Naive thymus-derived CD4-positive, alpha-beta T cell (primary cell): ENCODE results near the gene BIRC7. TPM values are rescaled to one million over a fixed set of nuclear protein-coding genes. Genes with fewer than 3 reads are reported as not detected.

ENCODE experiments used
- ATAC-seq: fragments of 150-1000 bp; cut with Tn5 transposase; 2 replicates; pipeline ENCODE4 v1.10.0; 2021; ENCODE audit warnings: mild to moderate bottlenecking, moderate library complexity
- CTCF ChIA-PET: fragments of 350-600 bp; sonication (Branson Sonifier 250); formaldehyde crosslinking; loops from one replicate; lab custom pipeline; 2021; ENCODE audit warnings: antibody characterized with exemption; lab: Charles Lee
- POLR2A ChIA-PET: fragments of 350-600 bp; sonication (Branson Sonifier 250); formaldehyde crosslinking; loops from one replicate; lab custom pipeline; 2021; ENCODE audit warnings: antibody characterized with exemption, inconsistent platforms; lab: Charles Lee
- DNase-seq, 9 donors: peaks; one replicate each; pipeline versions ENCODE4 v3.0.0 to v3.0.0-alpha.2; 2020 to 2022; ENCODE audit warnings: mixed read lengths in 1 of 9
- H3K27ac ChIP-seq: one replicate; pipeline ENCODE4 v1.7.0; 2013; ENCODE audit warnings: mild to moderate bottlenecking, low read depth, low read length, moderate library complexity
- H3K27me3 ChIP-seq, 2 donors: one replicate each; pipeline ENCODE4 v1.7.0; 2013; ENCODE audit warnings: low read length in 2 of 2, mild to moderate bottlenecking in 2 of 2, moderate library complexity in 2 of 2; ENCODE audit not compliant: control insufficient read depth in 2 of 2, insufficient read depth in 2 of 2
- H3K36me3 ChIP-seq, 3 experiments: 1 replicate in 2 of 3; 2 replicates in 1 of 3; pipeline ENCODE4 v1.7.0; 2013; ENCODE audit warnings: low read length in 3 of 3, mild to moderate bottlenecking in 3 of 3, moderate library complexity in 1 of 3; ENCODE audit not compliant: insufficient read depth in 3 of 3, control insufficient read depth in 2 of 3
- H3K4me1 ChIP-seq, 2 donors: one replicate each; pipeline ENCODE4 v1.7.0; 2013; ENCODE audit warnings: low read length in 2 of 2, mild to moderate bottlenecking in 2 of 2, moderate library complexity in 1 of 2; ENCODE audit not compliant: control insufficient read depth in 2 of 2, insufficient read depth in 2 of 2
- H3K4me3 ChIP-seq: 2 replicates; pipeline ENCODE4 v1.7.0; 2013; ENCODE audit warnings: mild to moderate bottlenecking, low read length
- H3K9me3 ChIP-seq, 3 experiments: 1 replicate in 2 of 3; 2 replicates in 1 of 3; pipeline ENCODE4 v1.7.0; 2013; ENCODE audit warnings: low read length in 3 of 3; ENCODE audit not compliant: control insufficient read depth in 2 of 3
- H3K27ac Mint-ChIP-seq, 9 donors: one replicate each; pipeline ENCODE4 v1.8.0; 2020 to 2022; ENCODE audit warnings: mixed read lengths in 9 of 9, mild to moderate bottlenecking in 8 of 9, moderate library complexity in 5 of 9, inconsistent platforms in 2 of 9
- H3K27me3 Mint-ChIP-seq, 5 donors: one replicate each; pipeline ENCODE4 v1.8.0; 2021 to 2022; ENCODE audit warnings: mixed read lengths in 5 of 5, mild to moderate bottlenecking in 1 of 5
- H3K36me3 Mint-ChIP-seq, 5 donors: one replicate each; pipeline ENCODE4 v1.8.0; 2020 to 2022; ENCODE audit warnings: mixed read lengths in 5 of 5, mild to moderate bottlenecking in 3 of 5, inconsistent platforms in 1 of 5
- H3K4me1 Mint-ChIP-seq, 7 donors: one replicate each; pipeline ENCODE4 v1.8.0; 2020 to 2022; ENCODE audit warnings: mixed read lengths in 7 of 7, mild to moderate bottlenecking in 3 of 7, inconsistent platforms in 1 of 7
- H3K4me3 Mint-ChIP-seq, 10 donors: one replicate each; pipeline ENCODE4 v1.8.0; 2020 to 2022; ENCODE audit warnings: mild to moderate bottlenecking in 10 of 10, mixed read lengths in 10 of 10, moderate library complexity in 6 of 10, inconsistent platforms in 2 of 10
- H3K9me3 Mint-ChIP-seq, 11 donors: one replicate each; pipeline ENCODE4 v1.8.0; 2020 to 2022; ENCODE audit warnings: mixed read lengths in 11 of 11, mild to moderate bottlenecking in 4 of 11, inconsistent platforms in 1 of 11, moderate library complexity in 1 of 11
- intact Hi-C, 2 donors: fragments of 100-400 bp; cut with micrococcal nuclease; formaldehyde crosslinking; loops; one replicate each; pipeline ENCODE4 v1.15.1; 2023
- polyA plus RNA-seq, 2 donors: library from polyadenylated mRNA; unstranded; fragments of 300-500 nt; fragmentation: Illumina TruSeq; gene quantifications; one replicate each; pipeline ENCODE4 v1.2.3, GENCODE V29; 2021
- total RNA-seq, 6 experiments: library from RNA in 5 of 6; stranded (reverse) in 5 of 6; gene quantifications; 1 replicate in 5 of 6; 2 replicates in 1 of 6; pipeline ENCODE4 v1.2.3 and lab custom pipeline; 2021 to 2026

The BIRC7 gene
- total and polyA plus RNA-seq, 7 experiments from 2014 or later: not detected

DNA sequence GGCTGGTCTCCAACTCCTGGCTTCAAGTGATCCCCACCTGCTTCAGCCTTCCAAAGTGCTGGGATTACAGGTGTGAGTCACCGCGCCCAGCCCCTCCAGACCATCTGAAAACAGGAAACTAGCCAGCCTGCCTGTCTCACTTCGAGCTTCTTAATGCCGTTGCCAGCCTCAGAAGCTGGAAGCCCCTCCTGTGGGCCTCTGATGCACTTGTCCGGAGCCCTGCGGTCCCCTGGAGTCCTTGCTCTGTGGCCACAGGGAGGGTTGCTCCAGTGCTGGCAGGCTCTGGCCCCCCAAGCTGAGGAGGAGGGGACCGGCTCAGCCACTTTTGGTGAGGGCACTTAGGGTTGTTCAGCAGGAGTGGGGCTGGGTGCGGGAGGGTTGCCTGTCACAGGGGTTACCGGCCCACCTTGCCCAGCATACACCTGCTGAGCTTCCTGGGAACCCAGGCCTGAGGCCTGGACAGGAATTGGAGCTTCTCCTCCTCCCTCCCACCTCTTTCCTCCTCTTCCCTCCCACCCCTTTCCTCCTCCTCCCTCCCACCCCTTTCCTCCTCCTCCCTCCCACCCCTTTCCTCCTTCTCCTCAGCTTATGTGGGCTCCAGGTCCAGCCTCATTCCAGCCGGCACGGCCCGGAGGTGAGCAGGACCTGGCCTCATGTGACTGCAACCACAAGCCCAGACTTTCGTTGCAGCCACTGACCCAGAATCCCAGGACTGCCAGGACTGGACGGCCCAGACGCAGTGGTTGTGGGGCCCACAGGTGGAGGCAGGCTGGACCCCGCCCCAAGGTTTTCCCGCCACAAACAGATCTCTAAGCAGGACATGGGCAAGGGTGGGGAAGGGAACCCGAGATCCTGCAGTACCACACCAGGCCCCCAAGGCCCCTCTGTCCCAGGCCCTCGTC lies 9.4 kb upstream of the BIRC7 start:
- peaks cover 20 to 32% (median 24%) of the 10 kb centered on the region in 5 donors for H3K27me3 Mint-ChIP-seq
- H3K27ac Mint-ChIP-seq: no peak overlapping the region
- H3K9me3 Mint-ChIP-seq: no peaks in the 10 kb centered on the region
- POLR2A ChIA-PET: no interaction called here
- Histone ChIP-seq H3K27ac (no peak overlapping the region), H3K36me3 (no peaks in the 10 kb centered on the region), H3K9me3 (no peaks in the 10 kb centered on the region), H3K4me3 (no peak overlapping the region), H3K27me3 (no peaks in the 10 kb centered on the region), H3K4me1 (no peaks in the 10 kb centered on the region)
- no peaks in the 10 kb centered on the region for H3K36me3 Mint-ChIP-seq
- intact Hi-C loops: no loop called here
- H3K4me1 Mint-ChIP-seq: peaks cover 0 to 8% (median 0%) of the 10 kb centered on the region in 7 donors
- no peak overlapping the region for H3K4me3 Mint-ChIP-seq
- no peak for ATAC-seq
- DNase-seq: no peak
- CTCF ChIA-PET: interaction anchor here (0.7 kb wide), 1 partner anchor 155 kb away, joined by 3 read pairs; no protein-coding TSS in a partner anchor

DNA sequence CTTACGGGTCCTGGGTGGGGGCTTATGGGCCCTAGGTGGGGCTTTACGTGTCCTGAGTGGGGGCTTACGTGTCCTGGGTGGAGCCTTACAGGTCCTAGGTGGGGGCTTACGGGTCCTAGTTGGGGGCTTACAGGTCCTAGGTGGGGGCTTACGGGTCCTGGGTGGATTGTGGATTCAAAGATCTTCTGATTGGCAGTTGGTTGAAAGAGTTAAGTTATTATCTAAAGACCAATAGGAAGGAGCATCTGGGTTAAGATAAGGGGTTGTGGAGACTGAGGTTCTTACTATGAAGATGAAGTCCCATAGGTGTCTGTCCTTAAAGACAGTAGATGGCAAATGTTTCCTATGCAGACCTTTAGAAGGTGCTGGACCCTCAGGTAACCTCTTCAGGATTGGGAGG lies 8.4 kb upstream of the BIRC7 start:
- peaks cover 24 to 42% (median 34%) of the 10 kb centered on the region in 5 donors for H3K27me3 Mint-ChIP-seq
- H3K36me3 Mint-ChIP-seq: no peaks in the 10 kb centered on the region
- H3K4me3 Mint-ChIP-seq: no peak overlapping the region
- ATAC-seq (no peak), DNase-seq (no peak)
- Histone ChIP-seq H3K4me3 (no peak overlapping the region), H3K4me1 (no peaks in the 10 kb centered on the region), H3K27me3 (no peaks in the 10 kb centered on the region), H3K36me3 (no peaks in the 10 kb centered on the region), H3K9me3 (no peaks in the 10 kb centered on the region), H3K27ac (no peak overlapping the region)
- intact Hi-C loops: no loop called here
- ChIA-PET POLR2A (no interaction called here), CTCF (no interaction called here)
- H3K9me3 Mint-ChIP-seq: no peaks in the 10 kb centered on the region
- H3K4me1 Mint-ChIP-seq: peaks cover 0 to 8% (median 0%) of the 10 kb centered on the region in 7 donors
- peak overlapping the region in 1 of 9 donors; percentile 41 for H3K27ac Mint-ChIP-seq

DNA sequence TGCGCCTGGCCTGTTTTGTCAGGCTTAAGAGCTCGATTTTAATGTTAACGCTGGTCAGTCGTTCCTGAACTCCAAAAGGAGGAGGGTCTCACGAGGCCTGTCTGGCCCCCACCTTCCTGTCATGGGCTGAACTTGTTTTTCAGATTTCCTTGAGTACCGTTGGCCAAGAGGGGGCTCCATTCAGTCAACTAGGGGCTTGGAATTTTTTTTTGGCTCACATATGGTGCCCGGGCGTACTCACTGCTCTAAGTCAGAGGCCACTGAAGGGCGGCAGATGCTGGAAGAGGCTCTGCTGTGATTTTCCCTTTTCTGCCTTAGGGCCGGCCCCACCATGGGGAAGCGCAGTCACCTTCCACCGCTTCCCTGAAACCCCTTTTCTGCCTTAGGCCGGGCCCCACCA lies 6.9 kb upstream of the BIRC7 start:
- intact Hi-C loops: no loop called here
- Histone ChIP-seq H3K36me3 (no peaks in the 10 kb centered on the region), H3K27ac (no peak overlapping the region), H3K27me3 (no peaks in the 10 kb centered on the region), H3K9me3 (no peaks in the 10 kb centered on the region), H3K4me3 (no peak overlapping the region), H3K4me1 (no peaks in the 10 kb centered on the region)
- Mint-ChIP-seq H3K9me3 (no peaks in the 10 kb centered on the region), H3K36me3 (no peaks in the 10 kb centered on the region), H3K27me3 (peaks cover 25 to 44% (median 39%) of the 10 kb centered on the region in 5 donors), H3K4me3 (no peak overlapping the region), H3K4me1 (peaks cover 0 to 4% (median 0%) of the 10 kb centered on the region in 7 donors), H3K27ac (no peak overlapping the region)
- CTCF ChIA-PET: no interaction called here
- POLR2A ChIA-PET: no interaction called here
- DNase-seq (no peak), ATAC-seq (no peak)

DNA sequence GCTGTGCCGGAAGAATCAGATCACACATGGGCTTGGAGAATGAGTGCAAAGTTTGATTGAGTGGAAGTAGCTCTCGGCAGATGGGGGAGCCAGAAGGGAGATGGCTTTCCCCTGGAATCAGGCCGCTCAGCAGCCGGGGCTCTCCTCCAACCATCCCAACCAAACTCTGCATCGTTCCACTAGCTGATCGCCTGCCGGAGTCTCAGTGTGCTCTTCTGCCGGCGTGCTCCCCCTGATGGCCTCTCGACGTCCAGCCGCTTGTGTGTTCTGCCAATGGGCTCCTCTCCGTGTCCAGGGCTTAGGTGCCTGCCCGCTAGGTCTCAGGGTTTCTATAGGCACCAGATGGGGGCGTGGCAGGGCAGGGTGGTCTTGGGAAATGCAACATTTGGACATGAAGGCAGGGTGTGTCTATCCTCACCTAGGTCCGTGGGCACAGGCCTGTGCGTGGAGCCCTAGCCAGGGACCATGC lies 4.9 kb upstream of the BIRC7 start:
- H3K4me3 Mint-ChIP-seq: no peak overlapping the region
- Histone ChIP-seq H3K4me3 (no peak overlapping the region), H3K4me1 (peaks cover 0 to 4% of the 10 kb centered on the region in 2 donors), H3K27me3 (no peaks in the 10 kb centered on the region), H3K27ac (no peak overlapping the region), H3K36me3 (no peaks in the 10 kb centered on the region), H3K9me3 (no peaks in the 10 kb centered on the region)
- H3K4me1 Mint-ChIP-seq: peaks cover 0 to 13% (median 5%) of the 10 kb centered on the region in 7 donors
- intact Hi-C loops: no loop called here
- H3K36me3 Mint-ChIP-seq: no peaks in the 10 kb centered on the region
- H3K9me3 Mint-ChIP-seq: no peaks in the 10 kb centered on the region
- ChIA-PET CTCF (interaction anchor here (0.7 kb wide), 1 partner anchor 358 kb away, joined by 3 read pairs; no protein-coding TSS in a partner anchor), POLR2A (no interaction called here)
- peak; percentile 27 for ATAC-seq
- no peak for DNase-seq
- peaks cover 25 to 44% (median 40%) of the 10 kb centered on the region in 5 donors for H3K27me3 Mint-ChIP-seq
- peak overlapping the region in 2 of 9 donors; percentile 6 to 42 for H3K27ac Mint-ChIP-seq

DNA sequence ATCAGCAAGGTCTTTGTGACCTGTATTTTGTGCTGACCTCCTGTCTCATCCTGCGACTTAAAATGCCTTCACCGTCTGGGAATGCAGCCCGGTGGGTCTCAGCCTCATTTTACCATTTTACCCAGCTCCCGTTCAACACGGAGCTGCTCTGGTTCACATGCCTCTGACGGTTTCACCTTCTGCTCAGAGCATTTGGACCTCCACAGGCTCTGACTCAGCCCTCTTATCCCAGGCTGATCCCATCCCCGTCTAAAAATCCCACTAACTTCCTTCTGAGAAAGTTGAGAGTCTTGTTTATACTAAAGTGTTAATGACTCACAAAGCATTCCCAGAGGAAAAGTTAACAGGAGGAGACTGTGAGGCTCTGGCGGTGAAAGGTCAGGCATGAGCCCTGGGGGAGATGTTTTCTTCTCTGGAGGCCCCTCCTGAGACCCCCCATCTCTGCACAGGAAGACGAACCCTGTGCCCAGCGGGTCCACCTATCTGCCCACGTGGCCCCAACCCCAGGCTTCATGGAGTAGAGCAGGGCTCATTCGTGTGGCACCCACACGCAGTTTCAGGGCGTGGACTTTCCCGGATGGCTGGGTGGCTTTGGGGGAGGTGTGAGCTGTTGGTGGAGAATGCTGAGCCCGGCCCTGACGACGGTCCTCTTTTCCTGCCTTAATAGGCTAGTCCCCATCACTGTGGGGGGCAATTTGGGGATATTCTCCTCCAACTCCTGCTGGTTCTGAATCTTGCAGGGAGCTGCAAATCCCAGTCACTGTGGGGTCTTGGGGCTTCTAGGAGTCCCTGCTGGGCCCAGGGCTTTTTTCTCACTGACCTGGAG lies 3.3 kb upstream of the BIRC7 start:
- CTCF ChIA-PET: interaction anchor here (3.8 kb wide), 1 partner anchor 9 kb away, joined by 31 read pairs; no protein-coding TSS in a partner anchor
- intact Hi-C loops: no loop called here
- H3K4me1 Mint-ChIP-seq: peaks cover 0 to 13% (median 5%) of the 10 kb centered on the region in 7 donors
- no peak overlapping the region for H3K27ac Mint-ChIP-seq
- Histone ChIP-seq H3K4me3 (no peak overlapping the region), H3K9me3 (no peaks in the 10 kb centered on the region), H3K36me3 (no peaks in the 10 kb centered on the region), H3K27ac (no peak overlapping the region), H3K4me1 (peaks cover 0 to 4% of the 10 kb centered on the region in 2 donors), H3K27me3 (no peaks in the 10 kb centered on the region)
- no peaks in the 10 kb centered on the region for H3K36me3 Mint-ChIP-seq
- DNase-seq (no peak), ATAC-seq (no peak)
- POLR2A ChIA-PET: no interaction called here
- peaks cover 25 to 41% (median 40%) of the 10 kb centered on the region in 5 donors for H3K27me3 Mint-ChIP-seq
- no peaks in the 10 kb centered on the region for H3K9me3 Mint-ChIP-seq
- no peak overlapping the region for H3K4me3 Mint-ChIP-seq

DNA sequence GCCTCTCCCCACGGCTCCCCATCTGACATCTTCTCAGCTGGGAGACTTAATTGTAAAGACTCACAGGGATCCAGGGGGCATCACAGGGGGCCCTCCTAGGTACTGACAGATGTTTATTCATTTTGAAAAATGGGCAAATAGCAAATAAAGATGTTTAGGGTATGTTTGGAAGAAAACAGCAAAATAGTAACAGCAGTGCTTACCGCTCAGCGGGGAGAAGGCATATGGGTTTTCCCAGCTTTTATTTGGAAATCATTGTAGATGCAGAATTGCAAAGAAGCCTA lies 2.7 kb upstream of the BIRC7 start:
- peaks cover 0 to 13% (median 5%) of the 10 kb centered on the region in 7 donors for H3K4me1 Mint-ChIP-seq
- DNase-seq (no peak), ATAC-seq (no peak)
- POLR2A ChIA-PET: no interaction called here
- H3K27me3 Mint-ChIP-seq: peaks cover 25 to 41% (median 39%) of the 10 kb centered on the region in 5 donors
- intact Hi-C loops: no loop called here
- no peak overlapping the region for H3K4me3 Mint-ChIP-seq
- CTCF ChIA-PET: interaction anchor here (3.8 kb wide), 1 partner anchor 9 kb away, joined by 31 read pairs; no protein-coding TSS in a partner anchor
- Histone ChIP-seq H3K27ac (no peak overlapping the region), H3K36me3 (no peaks in the 10 kb centered on the region), H3K4me3 (no peak overlapping the region), H3K9me3 (no peaks in the 10 kb centered on the region), H3K4me1 (peaks cover 0 to 4% of the 10 kb centered on the region in 2 donors), H3K27me3 (no peaks in the 10 kb centered on the region)
- no peaks in the 10 kb centered on the region for H3K36me3 Mint-ChIP-seq
- no peaks in the 10 kb centered on the region for H3K9me3 Mint-ChIP-seq
- H3K27ac Mint-ChIP-seq: no peak overlapping the region
